ENCODE measurements around the gene NKX2-4. TPM values are rescaled to one million over a fixed set of nuclear protein-coding genes. Genes with fewer than 3 reads are reported as not detected.
"Not testable (repeated sequence)": the region's sequence is repeated elsewhere in the genome, so short reads cannot be mapped to it uniquely, and the experiment has no call there.

NKX2-4 gene
- total and polyA plus RNA-seq, 7 donors: not detected

GRCh38 chr20:21421601-21422236 lies 24.4 kb upstream of the NKX2-4 start:
- TF ChIP-seq POLR2AphosphoS5 (IDR thresholded peaks at IDR 0.05): no peak
- TF ChIP-seq EP300 (IDR thresholded peaks at IDR 0.05): no peak
- TF ChIP-seq CTCF (IDR thresholded peaks at IDR 0.05): no peak
- TF ChIP-seq POLR2A (IDR thresholded peaks at IDR 0.05): no peak
- no peak overlapping the region for H3K27ac ChIP-seq
- H3K9me3 ChIP-seq: peaks cover 0 to 21% (median 6%) of the 10 kb centered on the region in 4 donors
- H3K36me3 ChIP-seq: no peaks in the 10 kb centered on the region
- no peaks in the 10 kb centered on the region for H3K4me1 ChIP-seq
- no peak for DNase-seq
- intact Hi-C loops (cut with DNase I): no loop called here
- 92 to 95% methylated on average over 4 of the region's 4 CpGs for WGBS, 2 donors
- H3K4me3 ChIP-seq: no peak overlapping the region
- H3K27me3 ChIP-seq: no peaks in the 10 kb centered on the region

GRCh38 chr20:21419147-21419546 lies 21.8 kb upstream of the NKX2-4 start:
- H3K4me3 ChIP-seq; H3K36me3 ChIP-seq; H3K4me1 ChIP-seq; intact Hi-C loops (cut with DNase I); H3K27ac ChIP-seq; DNase-seq; H3K27me3 ChIP-seq: not testable (repeated sequence)
- WGBS, 2 donors: 65 to 79% methylated on average over 2 of the region's 2 CpGs
- peaks cover 0 to 15% (median 0%) of the 10 kb centered on the region in 4 donors for H3K9me3 ChIP-seq

- H3K27ac ChIP-seq; H3K27me3 ChIP-seq; H3K4me1 ChIP-seq; H3K36me3 ChIP-seq; intact Hi-C loops (cut with DNase I); H3K4me3 ChIP-seq; H3K9me3 ChIP-seq; DNase-seq: not testable (repeated sequence)
- WGBS, 2 donors: 32 to 40% methylated on average over 3 of the region's 3 CpGs
Observed at GRCh38 chr20:21413996-21414395, 16.7 kb upstream of the NKX2-4 start.

- Histone ChIP-seq H3K36me3 (no peaks in the 10 kb centered on the region), H3K4me3 (no peak overlapping the region), H3K27ac (no peak overlapping the region), H3K9me3 (peaks cover 0 to 6% (median 1%) of the 10 kb centered on the region in 4 donors), H3K4me1 (no peaks in the 10 kb centered on the region), H3K27me3 (peaks cover 0 to 5% (median 0%) of the 10 kb centered on the region in 3 donors)
- TF ChIP-seq CTCF (IDR thresholded peaks at IDR 0.05): no peak
- TF ChIP-seq POLR2A (IDR thresholded peaks at IDR 0.05): no peak
- intact Hi-C loops (cut with DNase I): no loop called here
- DNase-seq: no peak
Observed at GRCh38 chr20:21411725-21412124, 14.4 kb upstream of the NKX2-4 start.

- Histone ChIP-seq H3K9me3 (no peaks in the 10 kb centered on the region), H3K36me3 (no peaks in the 10 kb centered on the region), H3K27me3 (peaks cover 51 to 96% (median 75%) of the 10 kb centered on the region in 3 donors), H3K4me1 (peaks cover 0 to 22% (median 15%) of the 10 kb centered on the region in 4 donors), H3K4me3 (no peak overlapping the region), H3K27ac (no peak overlapping the region)
- intact Hi-C loops (cut with DNase I): loop anchor here (5.0 kb wide), 2 partner anchors 97 to 297 kb away; partner anchors contain the start of gene XRN2
- no peak for DNase-seq
- 12 to 25% methylated on average over 5 of the region's 5 CpGs for WGBS, 2 donors
- TF ChIP-seq POLR2A (IDR thresholded peaks at IDR 0.05): no peak
- peak in 1 of 4 donors; percentile 3 for TF ChIP-seq POLR2AphosphoS5 (IDR thresholded peaks at IDR 0.05)
Observed at GRCh38 chr20:21399005-21399475, 1.7 kb upstream of the NKX2-4 start.

GRCh38 chr20:21398109-21399004 lies 1.0 kb upstream of the NKX2-4 start:
- peaks cover 0 to 22% (median 15%) of the 10 kb centered on the region in 4 donors for H3K4me1 ChIP-seq
- no peaks in the 10 kb centered on the region for H3K36me3 ChIP-seq
- H3K4me3 ChIP-seq: no peak overlapping the region
- no peak overlapping the region for H3K27ac ChIP-seq
- H3K9me3 ChIP-seq: no peaks in the 10 kb centered on the region
- WGBS, 2 donors: 17 to 21% methylated on average over 10 of the region's 10 CpGs
- peaks cover 57 to 98% (median 77%) of the 10 kb centered on the region in 3 donors for H3K27me3 ChIP-seq
- no peak for DNase-seq
- no peak for TF ChIP-seq EP300 (IDR thresholded peaks at IDR 0.05)
- TF ChIP-seq POLR2A (IDR thresholded peaks at IDR 0.05): no peak
- TF ChIP-seq POLR2AphosphoS5 (IDR thresholded peaks at IDR 0.05): peak in 2 of 4 donors; percentile 42 to 52
- TF ChIP-seq CTCF (IDR thresholded peaks at IDR 0.05): no peak
- intact Hi-C loops (cut with DNase I): loop anchor here (5.0 kb wide), 2 partner anchors 96 to 296 kb away; partner anchors contain the start of gene XRN2
